H1 (cell line): ENCODE data around the gene STK32C. TPM values are rescaled to one million over a fixed set of nuclear protein-coding genes. Genes with fewer than 3 reads are reported as not detected.

Experiments used
- CTCF ChIA-PET: fragments of 300-600 bp; sonication (Branson Sonifier 250); formaldehyde crosslinking; loops from one replicate; lab custom pipeline; 2021; ENCODE audit not compliant: partially characterized antibody; lab: Charles Lee
- POLR2A ChIA-PET: fragments of 300-600 bp; sonication (Branson Sonifier 250); formaldehyde crosslinking; loops from one replicate; lab custom pipeline; 2021; ENCODE audit warnings: inconsistent platforms; ENCODE audit not compliant: partially characterized antibody; lab: Charles Lee
- DNase-seq, 2 experiments: peaks; one replicate each; pipeline versions ENCODE4 v3.0.0 to v3.0.0-alpha.2; 2010 to 2022; ENCODE audit warnings: low spot score in 2 of 2, low read depth in 1 of 2, mixed read lengths in 1 of 2
- FAIRE-seq: peaks from 2 replicates; lab custom pipeline; 2011; peaks lifted over from hg19 to GRCh38; lab: Jason Lieb, UNC
- H2AFZ ChIP-seq: 2 replicates; pipeline ENCODE4 v1.8.1; 2012; ENCODE audit warnings: low read length, inconsistent platforms
- H2AK5ac ChIP-seq: 2 replicates; pipeline ENCODE4 v1.6.1; 2013; ENCODE audit warnings: low read depth, low read length
- H2BK120ac ChIP-seq: replicated peaks from 2 replicates; pipeline ENCODE3; 2013; ENCODE audit warnings: low read depth, low read length, inconsistent platforms
- H2BK12ac ChIP-seq: 2 replicates; pipeline ENCODE4 v1.6.1; 2013; ENCODE audit warnings: low read depth, low read length
- H2BK15ac ChIP-seq: 2 replicates; pipeline ENCODE4 v1.6.1; 2013; ENCODE audit warnings: low read length
- H2BK20ac ChIP-seq: 2 replicates; pipeline ENCODE4 v1.6.1; 2013; ENCODE audit warnings: low read length
- H2BK5ac ChIP-seq: 2 replicates; pipeline ENCODE4 v1.6.1; 2013; ENCODE audit warnings: low read depth, low read length
- H3K14ac ChIP-seq: 2 replicates; pipeline ENCODE4 v1.6.1; 2013; ENCODE audit warnings: inconsistent platforms; ENCODE audit not compliant: insufficient read length
- H3K18ac ChIP-seq: 2 replicates; pipeline ENCODE4 v1.6.1; 2013; ENCODE audit warnings: low read length; ENCODE audit errors: extremely low read depth
- H3K23ac ChIP-seq: 2 replicates; pipeline ENCODE4 v1.6.1; 2013; ENCODE audit warnings: inconsistent platforms; ENCODE audit not compliant: insufficient read length
- H3K23me2 ChIP-seq: 2 replicates; pipeline ENCODE4 v1.6.1; 2013; ENCODE audit warnings: low read depth, low read length
- H3K27ac ChIP-seq: 2 replicates; pipeline ENCODE4 v1.6.1; 2011; ENCODE audit warnings: low read depth, low read length, inconsistent platforms
- H3K27me3 ChIP-seq, 4 experiments: replicated peaks in 1 of 4; 1 replicate in 1 of 4; 2 replicates in 3 of 4; pipeline versions ENCODE4 v1.6.1 to v1.8.1; 2011 to 2013; ENCODE audit warnings: low read length in 3 of 4, mild to moderate bottlenecking in 3 of 4, inconsistent platforms in 2 of 4, mixed read lengths in 2 of 4, moderate library complexity in 1 of 4; ENCODE audit not compliant: control insufficient read depth in 3 of 4, insufficient read depth in 3 of 4; ENCODE audit errors: extremely low read depth in 1 of 4
- H3K36me3 ChIP-seq, 4 experiments: 2 replicates each; pipeline versions ENCODE4 v1.6.1 to v1.8.1; 2011 to 2013; ENCODE audit warnings: mild to moderate bottlenecking in 4 of 4, low read length in 3 of 4, moderate library complexity in 2 of 4, control low read depth in 1 of 4, inconsistent platforms in 1 of 4; ENCODE audit not compliant: insufficient read depth in 4 of 4, control insufficient read depth in 2 of 4
- H3K4ac ChIP-seq: replicated peaks from 2 replicates; pipeline ENCODE3; 2013; ENCODE audit warnings: low read length, low read depth, mixed read lengths, inconsistent platforms; ENCODE audit not compliant: insufficient read length
- H3K4me1 ChIP-seq, 4 experiments: replicated peaks in 1 of 4; 1 replicate in 1 of 4; 2 replicates in 3 of 4; pipeline versions ENCODE4 v1.6.1 to v1.8.1; 2011 to 2013; ENCODE audit warnings: low read length in 3 of 4, inconsistent platforms in 2 of 4, mixed read lengths in 1 of 4; ENCODE audit not compliant: insufficient read depth in 4 of 4, control insufficient read depth in 3 of 4
- H3K4me2 ChIP-seq, 2 experiments: 2 replicates each; pipeline versions ENCODE4 v1.6.1 to v1.8.1; 2011 to 2013; ENCODE audit warnings: low read depth in 2 of 2, low read length in 2 of 2, control low read depth in 1 of 2, inconsistent platforms in 1 of 2, mild to moderate bottlenecking in 1 of 2; ENCODE audit not compliant: insufficient read depth in 1 of 2
- H3K4me3 ChIP-seq, 4 experiments: fragments of 200-600, 300-600 bp in 1 of 4; sonication (generic), shearing (Covaris generic), sonication (Bioruptor Twin) in 1 of 4; 2 replicates each; pipeline versions ENCODE4 v1.5.1 to v1.8.1; 2011 to 2016; ENCODE audit warnings: low read length in 4 of 4, low read depth in 3 of 4, control low read depth in 2 of 4, inconsistent platforms in 2 of 4, mild to moderate bottlenecking in 2 of 4, mixed read lengths in 1 of 4, moderate library complexity in 1 of 4; ENCODE audit not compliant: insufficient read depth in 2 of 4; ENCODE audit errors: extremely low read depth in 1 of 4
- H3K56ac ChIP-seq: replicated peaks from 2 replicates; pipeline ENCODE3; 2013; ENCODE audit warnings: low read depth, mild to moderate bottlenecking, mixed read lengths, low read length, inconsistent platforms; ENCODE audit not compliant: insufficient read length
- H3K79me1 ChIP-seq: 2 replicates; pipeline ENCODE4 v1.6.1; 2013; ENCODE audit warnings: low read depth, low read length, control low read depth
- H3K79me2 ChIP-seq, 2 experiments: 2 replicates each; pipeline versions ENCODE4 v1.6.1 to v1.8.1; 2012 to 2013; ENCODE audit warnings: low read length in 2 of 2, mild to moderate bottlenecking in 2 of 2, inconsistent platforms in 1 of 2; ENCODE audit not compliant: insufficient read depth in 2 of 2, control insufficient read depth in 1 of 2
- H3K9ac ChIP-seq, 4 experiments: replicated peaks in 1 of 4; 1 replicate in 1 of 4; 2 replicates in 3 of 4; pipeline versions ENCODE4 v1.6.1 to v1.8.1; 2011 to 2013; ENCODE audit warnings: low read depth in 3 of 4, low read length in 3 of 4, control low read depth in 2 of 4, mild to moderate bottlenecking in 2 of 4, moderate library complexity in 2 of 4, inconsistent platforms in 1 of 4; ENCODE audit errors: extremely low read depth in 1 of 4
- H3K9me3 ChIP-seq, 2 experiments: 2 replicates each; pipeline versions ENCODE4 v1.6.1 to v1.8.1; 2012 to 2013; ENCODE audit warnings: mild to moderate bottlenecking in 2 of 2, moderate library complexity in 2 of 2, control low read depth in 1 of 2, inconsistent platforms in 1 of 2, low read depth in 1 of 2, low read length in 1 of 2, mixed read lengths in 1 of 2; ENCODE audit not compliant: insufficient read depth in 2 of 2
- H4K20me1 ChIP-seq, 2 experiments: replicated peaks in 1 of 2; 2 replicates each; pipeline versions ENCODE3 to v1.8.1; 2011 to 2013; ENCODE audit warnings: inconsistent platforms in 2 of 2, low read length in 2 of 2, mild to moderate bottlenecking in 1 of 2; ENCODE audit not compliant: insufficient read depth in 2 of 2, control insufficient read depth in 1 of 2
- H4K5ac ChIP-seq: 2 replicates; pipeline ENCODE4 v1.6.1; 2013; ENCODE audit warnings: low read length, low read depth, mixed read lengths, inconsistent platforms; ENCODE audit not compliant: insufficient read length
- H4K8ac ChIP-seq: 2 replicates; pipeline ENCODE4 v1.8.0; 2013; ENCODE audit warnings: mild to moderate bottlenecking, moderate library complexity, low read length, inconsistent platforms; ENCODE audit not compliant: insufficient read depth; ENCODE audit errors: extremely low read depth
- H4K91ac ChIP-seq: replicated peaks from 2 replicates; pipeline ENCODE3; 2013; ENCODE audit warnings: low read length, mixed read lengths, inconsistent platforms; ENCODE audit not compliant: insufficient read length
- CBX8 ChIP-seq: fragments of 300-800, 300-1000 bp; sonication (generic); IDR thresholded peaks from 2 replicates; pipeline ENCODE4 v1.7.1; 2016; ENCODE audit warnings: low read depth, low read length, borderline replicate concordance
- CEBPB ChIP-seq: IDR thresholded peaks from 2 replicates; pipeline ENCODE4 v1.6.1; 2012; ENCODE audit warnings: low read depth, low read length
- CHD2 ChIP-seq: IDR thresholded peaks from 2 replicates; pipeline ENCODE4 v1.6.1; 2012; ENCODE audit warnings: low read length, improper control_type of control experiment
- EGR1 ChIP-seq: IDR thresholded peaks from 2 replicates; pipeline ENCODE4 v1.6.1; 2011; ENCODE audit warnings: low read depth, low read length, borderline replicate concordance
- GABPA ChIP-seq: IDR thresholded peaks from 2 replicates; pipeline ENCODE4 v1.6.1; 2011; ENCODE audit warnings: mild to moderate bottlenecking, low read length, moderate library complexity, borderline replicate concordance; ENCODE audit not compliant: insufficient read depth
- GTF2F1 ChIP-seq: IDR thresholded peaks from 2 replicates; pipeline ENCODE4 v1.6.1; 2012; ENCODE audit warnings: low read depth, low read length, improper control_type of control experiment, borderline replicate concordance
- KDM4A ChIP-seq: IDR thresholded peaks from one replicate; pipeline ENCODE4 v1.7.1; 2012; ENCODE audit warnings: low read depth, mild to moderate bottlenecking, moderate library complexity, low read length, inconsistent platforms; ENCODE audit not compliant: severe bottlenecking
- MAFK ChIP-seq: IDR thresholded peaks from 2 replicates; pipeline ENCODE4 v1.6.1; 2012; ENCODE audit warnings: low read depth, mild to moderate bottlenecking, improper control_type of control experiment, low read length
- SIN3A ChIP-seq, 2 experiments: IDR thresholded peaks in 1 of 2; conservative IDR thresholded peaks in 1 of 2; 2 replicates each; pipeline ENCODE4 v1.6.1; 2011 to 2012; ENCODE audit warnings: low read length in 2 of 2, improper control_type of control experiment in 1 of 2, low read depth in 1 of 2, mild to moderate bottlenecking in 1 of 2
- SP2 ChIP-seq: IDR thresholded peaks from 2 replicates; pipeline ENCODE4 v1.6.1; 2012; ENCODE audit warnings: mild to moderate bottlenecking, low read length, inconsistent platforms
- TBP ChIP-seq: IDR thresholded peaks from 2 replicates; pipeline ENCODE4 v1.6.1; 2011; ENCODE audit warnings: low read depth, low read length, improper control_type of control experiment
- USF2 ChIP-seq: IDR thresholded peaks from 2 replicates; pipeline ENCODE4 v1.6.1; 2011; ENCODE audit warnings: low read length, improper control_type of control experiment
- YY1 ChIP-seq: IDR thresholded peaks from 2 replicates; pipeline ENCODE4 v1.6.1; 2011; ENCODE audit warnings: low read depth, mild to moderate bottlenecking, low read length
- WGBS, 2 experiments: shearing (Covaris generic) in 1 of 2; methylation state at CpG; one replicate each; pipeline versions ENCODE4 v1.1.6 to v1.1.7; 2013 to 2015; ENCODE audit warnings: low lambda C conversion rate in 2 of 2, mixed read lengths in 2 of 2, inconsistent platforms in 1 of 2, low coverage in 1 of 2, missing lambda C conversion rate in 1 of 2; ENCODE audit not compliant: insufficient replicate concordance in 2 of 2, insufficient coverage in 1 of 2, insufficient read length in 1 of 2; ENCODE audit errors: extremely low coverage in 1 of 2, missing lambda C conversion rate in 1 of 2; 5-methylcytosine and 5-hydroxymethylcytosine counted together
- polyA plus RNA-seq, 7 experiments: library from polyadenylated mRNA; depleted of rRNA in 3 of 7; stranded (reverse) in 5 of 7; unstranded in 2 of 7; fragments of >200 nt in 5 of 7; fragments of 200-250 nt in 2 of 7; gene quantifications; 1 replicate in 5 of 7; 2 replicates in 1 of 7; 4 replicates in 1 of 7; pipeline versions ENCODE4 v1.2.1 to v1.2.3, GENCODE V29; 2011 to 2013; ENCODE audit warnings: missing spikeins in 2 of 7, mixed read lengths in 2 of 7
- total RNA-seq: library from RNA; stranded (reverse); fragmentation: NEBNext Ultra II Directional; extraction: Animal tissue kit (Norgen Biotek cat#: 25700); gene quantifications from 2 replicates; pipeline ENCODE4 v1.2.1, GENCODE V29; 2021
- TF ChIP-seq, protein P1 (sequence below): IDR thresholded peaks from 2 replicates; pipeline ENCODE4 v1.6.1; 2012; ENCODE audit warnings: inconsistent platforms

The STK32C gene
- total and polyA plus RNA-seq, 2 of the 8 experiments (the other 6 are each of a cell fraction or from before 2014, with no cell fraction given): 10.6 to 15.6 TPM

GRCh38 chr10:132350946-132351345 lies 43.2 kb upstream of the STK32C start:
- FAIRE-seq (no peak), DNase-seq (no peak)
- Histone ChIP-seq H2BK12ac (no peak overlapping the region), H4K8ac (no peak overlapping the region), H3K36me3 (no peaks in the 10 kb centered on the region), H2AFZ (no peak overlapping the region), H2BK120ac (no peak overlapping the region), H2AK5ac (no peak overlapping the region), H4K5ac (no peak overlapping the region), H3K4me2 (no peak overlapping the region), H3K4me1 (0 out of 7 replicates have a peak, but pooled peaks cover 0 to 3% (median 0%) of the 10 kb centered on the region in 4 experiments), H3K23ac (no peak overlapping the region), H3K14ac (no peak overlapping the region), H3K18ac (no peak overlapping the region), H3K79me2 (no peaks in the 10 kb centered on the region), H2BK20ac (no peak overlapping the region), H3K79me1 (no peaks in the 10 kb centered on the region), H3K4ac (no peak overlapping the region), H2BK15ac (no peak overlapping the region), H3K4me3 (no peak overlapping the region), H3K27me3 (peaks cover 0 to 2% (median 1%) of the 10 kb centered on the region in 4 experiments; a peak in 1 of 7 replicates), H3K9ac (no peak overlapping the region), H3K23me2 (no peaks in the 10 kb centered on the region), H3K56ac (no peak overlapping the region), H3K27ac (no peak overlapping the region), H3K9me3 (no peaks in the 10 kb centered on the region), H4K20me1 (no peaks in the 10 kb centered on the region), H4K91ac (no peak overlapping the region), H2BK5ac (no peak overlapping the region)
- ChIA-PET POLR2A (no interaction called here), CTCF (interaction anchor here (0.7 to 5.0 kb wide), 25 partner anchors 8 to 171 kb away, joined by 3 to 54 read pairs (median 4); partner anchors contain the start of gene LRRC27)
- WGBS, 2 experiments: 89% methylated on average over 17 of the region's 17 CpGs; no CpG with 5 or more reads in 1 of the 2 experiments
- TF ChIP-seq KDM4A: no peak
- TF ChIP-seq CEBPB: no peak
- no peak for TF ChIP-seq SIN3A (conservative IDR thresholded peaks at IDR 0.05 in 1 of 2, IDR thresholded peaks at IDR 0.05 in 1 of 2; ENCODE audit: low read depth in 1 of 2, low read length in 2 of 2)
- TF ChIP-seq YY1: no peak
- no peak for TF ChIP-seq TBP
- no peak for TF ChIP-seq GTF2F1
- no peak for TF ChIP-seq MAFK
- no peak for TF ChIP-seq USF2
- TF ChIP-seq, protein P1, sequence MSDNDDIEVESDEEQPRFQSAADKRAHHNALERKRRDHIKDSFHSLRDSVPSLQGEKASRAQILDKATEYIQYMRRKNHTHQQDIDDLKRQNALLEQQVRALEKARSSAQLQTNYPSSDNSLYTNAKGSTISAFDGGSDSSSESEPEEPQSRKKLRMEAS: no peak
- no peak for TF ChIP-seq CHD2
- TF ChIP-seq CBX8: no peak
- TF ChIP-seq SP2: no peak
- no peak for TF ChIP-seq EGR1
- no peak for TF ChIP-seq GABPA
